ENCODE data around the gene LIN9. TPM values are rescaled to one million over a fixed set of nuclear protein-coding genes. Genes with fewer than 3 reads are reported as not detected.

Gene LIN9
- total and polyA plus RNA-seq, 2 of the 13 experiments (the other 11 are each of a cell fraction or from before 2014, with no cell fraction given) = 3.0 to 10.0 TPM

- no peak overlapping the region for H3K9ac ChIP-seq (ENCODE audit: insufficient read depth, low read depth, low read length)
- H3K9me3 ChIP-seq (ENCODE audit: low read length) = no peaks in the 10 kb centered on the region
- WGBS (ENCODE audit: low lambda C conversion rate) = 91% methylated on average over 3 of the region's 3 CpGs
- H3K79me2 ChIP-seq (ENCODE audit: insufficient read depth, low read length) = no peaks in the 10 kb centered on the region
- no peak overlapping the region for H2AFZ ChIP-seq (ENCODE audit: low read length)
- intact Hi-C loops (cut with micrococcal nuclease; ENCODE audit: unreplicated experiment) = no loop called here
- in situ Hi-C loops (cut with HindIII; ENCODE audit: extremely low pct_ligation_motif_present, low pct_unique_long_range_greater_than_20kb) = no loop called here
- no peaks in the 10 kb centered on the region for H3K4me1 ChIP-seq (ENCODE audit: insufficient read depth, low read length)
- no peaks in the 10 kb centered on the region for H3K27me3 ChIP-seq (ENCODE audit: control insufficient read depth in 1 of 2, insufficient read depth in 2 of 2, low read length in 2 of 2)
- POLR2A ChIA-PET = no interaction called here
- FAIRE-seq (no peak), DNase-seq (ENCODE audit: low spot score) (no peak), ATAC-seq (no peak)
- H3K36me3 ChIP-seq (replicated peaks in 1 of 2; ENCODE audit: control insufficient read depth in 1 of 2, insufficient read depth in 2 of 2, low read length in 2 of 2) = peaks cover 0 to 18% of the 10 kb centered on the region in 2 experiments; a peak in 3 of 5 replicates
- TF ChIP-seq USF2 (IDR thresholded peaks at IDR 0.05; ENCODE audit: low read depth, low read length) (no peak), USF2 (CRISPR knock-in tag; IDR thresholded peaks at IDR 0.05; ENCODE audit: borderline replicate concordance) (no peak), GMEB1 (CRISPR knock-in tag; IDR thresholded peaks at IDR 0.05; ENCODE audit: borderline replicate concordance) (no peak)
- CTCF ChIA-PET (ENCODE audit: low intra/inter-chr PET ratio, low total read pairs) = no interaction called here
- no TSS peak for BruUV-seq (replicated peaks)
- H3K4me2 ChIP-seq (ENCODE audit: low read depth, low read length) = no peak overlapping the region
- H4K20me1 ChIP-seq (ENCODE audit: insufficient read depth, low read length) = no peaks in the 10 kb centered on the region
- H3K4me3 ChIP-seq (replicated peaks in 1 of 3; ENCODE audit: insufficient read depth in 1 of 3, low read depth in 2 of 3, low read length in 3 of 3) = no peak overlapping the region
- H3K27ac ChIP-seq (ENCODE audit: extremely low read length, insufficient read depth, low read length) = no peak overlapping the region
Observed at GRCh38 chr1:226248796-226249195, 60.2 kb downstream of the LIN9 start.

GRCh38 chr1:226248091-226248490 is 60.9 kb downstream of the LIN9 start:
- ChIA-PET CTCF (ENCODE audit: low intra/inter-chr PET ratio, low total read pairs) (no interaction called here), POLR2A (no interaction called here)
- TF ChIP-seq SNAPC2 (CRISPR knock-in tag; IDR thresholded peaks at IDR 0.05) = no peak
- TF ChIP-seq CEBPB (IDR thresholded peaks at IDR 0.05; ENCODE audit: borderline replicate concordance, low read depth, low read length) = peak; percentile 8; the same call in 1 of the 2 replicates
- H3K4me2 ChIP-seq (ENCODE audit: low read depth, low read length) = no peak overlapping the region
- FAIRE-seq (no peak), DNase-seq (ENCODE audit: low spot score) (no peak), ATAC-seq (no peak)
- H3K27ac ChIP-seq (ENCODE audit: extremely low read length, insufficient read depth, low read length) = no peak overlapping the region
- H3K4me1 ChIP-seq (ENCODE audit: insufficient read depth, low read length) = no peaks in the 10 kb centered on the region
- H2AFZ ChIP-seq (ENCODE audit: low read length) = no peak overlapping the region
- in situ Hi-C loops (cut with HindIII; ENCODE audit: extremely low pct_ligation_motif_present, low pct_unique_long_range_greater_than_20kb) = no loop called here
- H3K79me2 ChIP-seq (ENCODE audit: insufficient read depth, low read length) = no peaks in the 10 kb centered on the region
- WGBS (ENCODE audit: low lambda C conversion rate) = 95% methylated on average over 2 of the region's 2 CpGs
- no peaks in the 10 kb centered on the region for H4K20me1 ChIP-seq (ENCODE audit: insufficient read depth, low read length)
- peaks cover 0 to 18% of the 10 kb centered on the region in 2 experiments; a peak in 2 of 5 replicates for H3K36me3 ChIP-seq (replicated peaks in 1 of 2; ENCODE audit: control insufficient read depth in 1 of 2, insufficient read depth in 2 of 2, low read length in 2 of 2)
- BruUV-seq (replicated peaks) = no TSS peak
- H3K9me3 ChIP-seq (ENCODE audit: low read length) = no peaks in the 10 kb centered on the region
- no peak overlapping the region for H3K4me3 ChIP-seq (replicated peaks in 1 of 3; ENCODE audit: insufficient read depth in 1 of 3, low read depth in 2 of 3, low read length in 3 of 3)
- intact Hi-C loops (cut with micrococcal nuclease; ENCODE audit: unreplicated experiment) = no loop called here
- no peak overlapping the region for H3K9ac ChIP-seq (ENCODE audit: insufficient read depth, low read depth, low read length)
- H3K27me3 ChIP-seq (ENCODE audit: control insufficient read depth in 1 of 2, insufficient read depth in 2 of 2, low read length in 2 of 2) = no peaks in the 10 kb centered on the region
